ENCODE results near the gene GALK2.
"Not testable (repeated sequence)": the region's sequence is repeated elsewhere in the genome, so short reads cannot be mapped to it uniquely, and the experiment has no call there.

The GALK2 gene

DNA sequence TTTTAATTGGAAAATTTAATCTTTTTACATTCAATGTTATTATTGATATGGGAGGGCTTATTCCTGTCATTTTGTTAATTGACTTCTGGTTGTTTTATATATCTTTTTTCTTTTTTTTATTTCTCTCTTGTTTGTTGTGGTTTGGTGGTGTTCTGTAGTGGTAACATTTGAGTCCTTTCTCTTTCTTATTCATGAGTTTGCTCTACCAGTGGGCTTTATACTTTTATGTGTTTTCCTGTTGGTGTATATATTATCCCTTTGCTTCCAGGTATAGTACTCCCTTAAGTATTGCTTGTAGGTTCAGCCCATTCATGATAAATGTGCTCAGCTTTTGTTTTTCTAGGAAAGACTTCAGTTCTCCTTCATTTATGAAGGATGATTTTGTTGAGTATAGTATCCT lies 57.6 kb downstream of the GALK2 start:
- Mint-ChIP-seq H3K4me3 (no peak overlapping the region), H3K36me3 (peaks cover 54% of the 10 kb centered on the region), H3K9me3 (peaks cover 17% of the 10 kb centered on the region), H3K4me1 (peaks cover 45% of the 10 kb centered on the region), H3K27me3 (no peaks in the 10 kb centered on the region), H3K27ac (no peak overlapping the region)

GRCh38 chr15:49229922-49230321 lies 59.9 kb downstream of the GALK2 start:
- Mint-ChIP-seq H3K27me3 (no peaks in the 10 kb centered on the region), H3K9me3 (peaks cover 17% of the 10 kb centered on the region), H3K27ac (no peak overlapping the region), H3K4me3 (no peak overlapping the region), H3K36me3 (peaks cover 60% of the 10 kb centered on the region), H3K4me1 (peaks cover 35% of the 10 kb centered on the region)

DNA sequence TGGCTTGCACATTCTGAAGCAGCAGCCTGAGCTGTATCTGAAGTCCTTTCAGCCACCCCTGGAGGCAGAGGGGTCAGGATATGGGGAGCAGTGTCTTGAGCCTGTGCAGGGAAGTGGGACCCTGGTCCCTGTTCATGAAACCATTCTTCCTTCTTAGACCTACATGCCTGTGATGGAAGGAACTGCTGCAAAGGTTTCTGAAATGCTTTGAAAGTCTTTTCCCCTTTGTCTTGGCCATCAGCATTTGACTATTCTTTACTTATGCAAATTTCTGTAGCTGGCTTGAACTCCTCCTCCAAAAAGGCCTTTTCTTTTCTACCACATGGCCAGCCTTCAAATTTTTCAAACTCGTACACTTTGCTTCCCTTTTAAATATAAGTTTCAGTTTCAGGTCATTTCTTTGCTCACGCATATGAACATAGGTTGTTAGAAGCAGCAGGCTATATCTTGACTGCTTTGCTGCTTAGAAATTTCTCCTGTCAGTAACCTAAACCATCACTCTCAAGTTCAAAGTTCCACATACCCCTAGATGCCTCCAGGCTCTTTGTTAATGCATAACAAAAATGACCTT lies 62.3 kb downstream of the GALK2 start:
- Mint-ChIP-seq H3K4me3 (no peak overlapping the region), H3K36me3 (peaks cover 44% of the 10 kb centered on the region), H3K4me1 (peaks cover 34% of the 10 kb centered on the region), H3K9me3 (peaks cover 8% of the 10 kb centered on the region), H3K27me3 (no peaks in the 10 kb centered on the region), H3K27ac (no peak overlapping the region)

- H3K36me3 Mint-ChIP-seq: peaks cover 30% of the 10 kb centered on the region
- no peak overlapping the region for H3K27ac Mint-ChIP-seq
- H3K4me1 Mint-ChIP-seq: peaks cover 16% of the 10 kb centered on the region
- H3K9me3 Mint-ChIP-seq: no peaks in the 10 kb centered on the region
- H3K4me3 Mint-ChIP-seq: no peak overlapping the region
- no peaks in the 10 kb centered on the region for H3K27me3 Mint-ChIP-seq
Measured at GRCh38 chr15:49235446-49236124, 65.5 kb downstream of the GALK2 start.

GRCh38 chr15:49236869-49237268 lies 66.8 kb downstream of the GALK2 start:
- H3K9me3 Mint-ChIP-seq: no peaks in the 10 kb centered on the region
- H3K4me3 Mint-ChIP-seq: no peak overlapping the region
- H3K27me3 Mint-ChIP-seq: no peaks in the 10 kb centered on the region
- no peak overlapping the region for H3K27ac Mint-ChIP-seq
- H3K4me1 Mint-ChIP-seq: peaks cover 16% of the 10 kb centered on the region
- peaks cover 22% of the 10 kb centered on the region for H3K36me3 Mint-ChIP-seq

DNA sequence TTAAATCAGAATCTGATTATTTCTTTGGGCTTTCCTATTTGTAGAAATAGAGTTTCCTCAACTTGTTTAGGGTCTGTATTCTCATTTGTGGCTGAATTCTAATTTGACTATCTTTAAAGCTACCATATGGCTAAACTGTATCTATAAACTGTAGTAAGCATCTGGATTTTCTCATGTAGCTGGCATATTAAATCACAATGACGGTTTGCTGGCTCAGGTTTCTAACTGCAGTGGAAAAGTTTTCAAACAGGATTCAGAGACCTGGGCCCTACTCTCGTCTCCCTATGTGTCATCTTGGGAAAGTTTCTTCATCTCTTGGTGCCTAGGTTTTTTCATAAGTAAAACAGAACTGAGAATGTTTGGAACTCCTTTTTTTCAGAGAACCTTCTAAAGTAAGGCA lies 68.3 kb downstream of the GALK2 start:
- H3K27me3 Mint-ChIP-seq: no peaks in the 10 kb centered on the region
- H3K36me3 Mint-ChIP-seq: peaks cover 16% of the 10 kb centered on the region
- no peaks in the 10 kb centered on the region for H3K9me3 Mint-ChIP-seq
- no peak overlapping the region for H3K4me3 Mint-ChIP-seq
- no peak overlapping the region for H3K27ac Mint-ChIP-seq
- H3K4me1 Mint-ChIP-seq: peaks cover 16% of the 10 kb centered on the region

DNA sequence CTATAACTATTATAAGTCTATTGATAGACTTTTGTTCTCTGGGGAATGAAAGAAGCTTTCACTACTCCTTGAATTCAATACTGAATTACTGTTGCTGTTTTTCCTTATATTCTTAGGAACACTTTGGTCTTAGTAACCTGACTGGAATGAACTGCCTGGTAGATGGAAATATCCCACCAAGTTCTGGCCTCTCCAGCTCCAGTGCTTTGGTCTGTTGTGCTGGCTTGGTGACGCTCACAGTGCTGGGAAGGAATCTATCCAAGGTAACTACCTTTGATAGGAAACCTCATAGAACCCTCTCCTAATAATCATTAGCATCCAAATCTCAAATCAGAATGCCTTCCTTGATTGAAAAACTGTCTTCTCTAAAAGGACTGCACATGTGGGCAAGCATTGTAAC lies 69.1 kb downstream of the GALK2 start:
- no peaks in the 10 kb centered on the region for H3K27me3 Mint-ChIP-seq
- no peak overlapping the region for H3K27ac Mint-ChIP-seq
- H3K4me3 Mint-ChIP-seq: no peak overlapping the region
- H3K9me3 Mint-ChIP-seq: no peaks in the 10 kb centered on the region
- peaks cover 16% of the 10 kb centered on the region for H3K36me3 Mint-ChIP-seq
- H3K4me1 Mint-ChIP-seq: peaks cover 14% of the 10 kb centered on the region

DNA sequence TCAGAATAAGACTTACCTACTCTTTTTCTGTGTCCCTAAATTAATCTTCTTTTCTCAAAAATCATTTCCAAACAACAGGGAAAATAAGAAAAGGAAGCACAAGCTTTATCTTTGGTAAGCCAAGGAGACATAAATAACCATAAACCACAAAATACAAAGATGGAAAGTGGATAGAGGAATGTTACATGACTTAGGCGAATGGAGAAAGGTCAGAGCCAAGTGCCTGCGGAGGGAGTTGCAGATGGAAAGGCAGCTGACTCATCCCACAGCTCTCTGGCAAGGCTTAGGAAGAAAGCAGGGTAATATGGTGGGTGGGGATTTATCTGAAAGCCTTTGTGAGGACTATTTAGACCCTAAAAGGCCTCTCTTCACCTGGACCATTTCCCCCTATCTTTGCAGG lies 72.8 kb downstream of the GALK2 start:
- H3K27me3 Mint-ChIP-seq: no peaks in the 10 kb centered on the region
- H3K36me3 Mint-ChIP-seq: peaks cover 39% of the 10 kb centered on the region
- H3K27ac Mint-ChIP-seq: no peak overlapping the region
- H3K4me3 Mint-ChIP-seq: no peak overlapping the region
- H3K4me1 Mint-ChIP-seq: no peaks in the 10 kb centered on the region
- peaks cover 8% of the 10 kb centered on the region for H3K9me3 Mint-ChIP-seq

DNA sequence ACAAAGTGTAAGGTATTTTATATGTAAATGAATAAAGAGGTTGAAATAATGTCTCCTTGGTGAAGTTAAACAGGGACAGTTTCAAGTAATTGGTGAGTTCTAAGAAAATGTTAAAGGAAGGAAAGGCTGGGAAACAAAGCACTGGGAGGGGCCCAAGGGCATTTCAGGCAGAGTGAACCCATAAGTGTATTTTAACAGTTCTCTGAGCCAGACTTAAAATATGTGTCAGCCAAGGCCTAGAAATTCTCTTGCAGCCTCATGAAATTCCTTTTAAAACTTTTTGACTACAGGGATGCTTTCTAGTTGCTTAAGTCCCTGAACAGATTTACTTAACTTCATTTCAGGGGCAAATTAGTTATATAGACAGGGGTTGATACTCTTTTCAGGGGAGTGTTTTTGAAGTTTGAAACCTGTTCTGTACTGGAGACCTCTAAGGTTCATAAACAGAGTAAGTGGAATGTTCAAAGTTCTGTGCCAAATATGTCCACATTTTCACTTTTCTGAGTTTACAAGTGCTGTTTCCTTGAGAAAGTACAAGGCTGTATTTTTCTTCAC lies 77.6 kb downstream of the GALK2 start:
- Mint-ChIP-seq H3K27me3 (no peaks in the 10 kb centered on the region), H3K9me3 (peaks cover 8% of the 10 kb centered on the region), H3K4me1 (no peaks in the 10 kb centered on the region), H3K36me3 (peaks cover 60% of the 10 kb centered on the region), H3K4me3 (no peak overlapping the region), H3K27ac (no peak overlapping the region)

- no peaks in the 10 kb centered on the region for H3K27me3 Mint-ChIP-seq
- H3K27ac Mint-ChIP-seq: no peak overlapping the region
- peaks cover 8% of the 10 kb centered on the region for H3K9me3 Mint-ChIP-seq
- H3K4me1 Mint-ChIP-seq: peaks cover 4% of the 10 kb centered on the region
- peaks cover 61% of the 10 kb centered on the region for H3K36me3 Mint-ChIP-seq
- no peak overlapping the region for H3K4me3 Mint-ChIP-seq
Measured at GRCh38 chr15:49248291-49248690, 78.2 kb downstream of the GALK2 start.

GRCh38 chr15:49255966-49256759 lies 86.1 kb downstream of the GALK2 start:
- peaks cover 26% of the 10 kb centered on the region for H3K36me3 Mint-ChIP-seq
- H3K4me1 Mint-ChIP-seq: peaks cover 5% of the 10 kb centered on the region
- no peak overlapping the region for H3K27ac Mint-ChIP-seq
- no peak overlapping the region for H3K4me3 Mint-ChIP-seq
- H3K9me3 Mint-ChIP-seq: no peaks in the 10 kb centered on the region
- H3K27me3 Mint-ChIP-seq: no peaks in the 10 kb centered on the region

DNA sequence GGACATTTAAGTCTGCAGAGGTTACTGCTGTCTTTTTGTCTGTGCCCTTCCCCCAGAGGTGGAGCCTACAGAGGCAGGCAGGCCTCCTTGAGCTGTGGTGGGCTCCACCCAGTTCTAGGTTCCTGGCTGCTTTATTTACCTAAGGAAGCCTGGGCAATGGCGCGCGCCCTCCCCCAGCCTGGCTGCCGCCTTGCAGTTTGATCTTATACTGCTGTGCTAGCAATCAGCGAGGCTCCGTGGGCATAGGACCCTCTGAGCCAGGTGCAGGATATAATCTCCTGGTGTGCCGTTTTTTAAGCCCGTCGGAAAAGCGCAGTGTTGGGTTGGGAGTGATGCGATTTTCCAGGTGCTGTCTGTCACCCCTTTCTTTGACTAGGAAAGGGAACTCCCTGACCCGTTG lies 95.1 kb downstream of the GALK2 start:
- H3K27me3 Mint-ChIP-seq, H3K4me3 Mint-ChIP-seq, H3K4me1 Mint-ChIP-seq, H3K9me3 Mint-ChIP-seq, H3K27ac Mint-ChIP-seq: not testable (repeated sequence)
- H3K36me3 Mint-ChIP-seq: peaks cover 17% of the 10 kb centered on the region

DNA sequence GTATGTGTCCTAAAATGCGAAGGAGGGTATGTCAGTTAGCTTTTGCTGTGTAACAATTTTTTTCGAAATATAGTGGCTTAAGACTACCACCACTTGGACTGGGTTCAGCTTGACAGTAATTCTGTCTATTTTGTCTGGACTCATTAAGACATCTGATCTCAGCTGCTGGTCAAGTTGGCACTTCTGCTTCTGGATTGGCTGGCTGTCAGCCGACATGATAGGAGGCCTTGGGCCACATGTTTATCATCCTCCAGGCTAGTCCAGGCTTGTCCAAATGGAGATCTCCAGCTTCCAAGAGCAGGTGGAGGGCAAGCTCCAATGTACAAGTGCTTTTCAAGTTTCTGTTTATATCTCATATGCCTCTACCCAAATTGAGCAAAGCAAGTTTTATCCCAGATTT lies 95.9 kb downstream of the GALK2 start:
- Mint-ChIP-seq H3K4me3 (no peak overlapping the region), H3K9me3 (no peaks in the 10 kb centered on the region)

DNA sequence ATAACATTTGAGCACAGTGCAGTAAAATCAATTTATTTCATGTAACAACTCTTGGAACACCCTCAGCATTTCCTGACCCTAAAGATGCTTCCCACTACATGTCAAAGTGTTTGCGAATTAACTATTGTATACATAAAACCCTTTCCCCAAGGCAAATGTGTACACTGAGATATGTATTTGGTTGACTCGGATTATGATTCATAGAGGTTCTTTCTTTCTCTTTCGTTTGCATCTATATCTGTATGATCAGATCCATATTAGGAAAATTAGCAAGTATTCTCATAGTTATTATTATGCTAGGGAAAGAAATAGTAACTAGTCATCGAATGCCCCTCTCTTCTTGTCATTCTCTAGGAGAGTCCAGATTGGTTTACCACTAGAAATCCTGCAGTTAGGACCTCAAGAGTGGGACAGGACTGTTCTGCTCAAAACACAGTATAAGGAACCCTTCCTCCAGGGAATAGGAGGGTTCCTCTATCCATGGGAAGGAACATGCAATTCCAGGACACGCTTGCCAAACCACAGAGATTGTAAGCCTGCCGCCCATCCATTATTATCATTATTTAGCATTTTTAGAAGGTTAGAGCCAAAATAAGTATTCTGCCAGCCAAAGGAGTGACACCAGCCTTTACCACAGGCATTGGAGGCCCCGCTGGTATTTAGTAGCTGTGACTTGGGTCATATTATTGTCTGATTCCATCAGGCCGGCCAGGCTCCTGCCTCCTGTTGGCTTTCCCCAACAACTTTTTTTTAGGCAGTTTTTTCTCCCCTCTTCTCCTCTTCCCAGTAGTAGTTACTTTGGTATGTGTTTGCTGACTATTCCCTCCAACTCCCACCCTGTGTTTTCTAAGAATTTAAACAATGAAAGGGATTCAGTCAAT lies 100.7 kb downstream of the GALK2 start:
- Mint-ChIP-seq H3K9me3 (no peaks in the 10 kb centered on the region), H3K4me3 (no peak overlapping the region), H3K4me1 (peaks cover 12% of the 10 kb centered on the region), H3K27ac (peak overlapping the region; percentile 56), H3K36me3 (peaks cover 16% of the 10 kb centered on the region), H3K27me3 (no peaks in the 10 kb centered on the region)

More for the DNA sequence above, 95.9 kb downstream of the GALK2 start:
- peaks cover 16% of the 10 kb centered on the region for H3K36me3 Mint-ChIP-seq
- H3K4me1 Mint-ChIP-seq: peaks cover 12% of the 10 kb centered on the region
- H3K27me3 Mint-ChIP-seq: no peaks in the 10 kb centered on the region
- H3K27ac Mint-ChIP-seq: no peak overlapping the region

DNA sequence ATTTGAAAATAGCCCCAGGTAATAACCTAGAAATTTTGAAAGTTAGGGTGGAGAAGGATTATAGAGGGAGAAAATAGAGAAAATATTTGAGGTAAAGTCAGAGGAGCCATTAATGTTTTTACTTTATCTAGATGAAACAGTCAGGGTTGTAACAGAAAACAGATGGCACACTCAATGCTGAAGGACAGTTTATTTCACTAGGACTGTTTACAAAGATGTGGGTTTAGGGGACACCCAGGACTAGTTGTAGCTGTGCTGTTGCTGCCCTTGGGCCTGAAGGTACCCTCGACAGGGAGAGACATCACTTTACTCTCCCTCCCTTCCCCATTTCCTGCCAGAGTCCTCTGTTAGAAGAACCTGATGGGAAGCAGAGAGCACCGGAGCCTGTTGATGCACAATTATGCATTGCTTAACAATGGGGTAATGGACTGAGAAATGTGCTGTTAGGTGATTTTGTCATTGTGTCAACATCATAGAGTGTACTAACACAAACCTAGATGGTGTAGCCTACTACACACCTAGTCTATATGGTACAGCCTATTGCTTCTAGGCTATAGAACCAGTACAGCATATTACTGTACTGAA lies 103.8 kb downstream of the GALK2 start:
- H3K27ac Mint-ChIP-seq: peak overlapping the region; percentile 52
- peaks cover 22% of the 10 kb centered on the region for H3K36me3 Mint-ChIP-seq
- H3K4me3 Mint-ChIP-seq: no peak overlapping the region
- no peaks in the 10 kb centered on the region for H3K27me3 Mint-ChIP-seq
- H3K4me1 Mint-ChIP-seq: peaks cover 6% of the 10 kb centered on the region
- no peaks in the 10 kb centered on the region for H3K9me3 Mint-ChIP-seq

Data from activated naive CD4-positive, alpha-beta T cell treated with anti-CD3 and anti-CD28 coated beads, Interleukin-2, amount 50 U/mL, for 24 hours (primary cell).